ENCODE data around the gene COL6A2.

The COL6A2 gene

GRCh38 chr21:46063734-46064680 is 33.9 kb upstream of the COL6A2 start:
- DNase-seq (ENCODE audit: low spot score) = no peak
- no peak overlapping the region for H3K4me3 ChIP-seq (ENCODE audit: severe bottlenecking)
- H3K27ac ChIP-seq (ENCODE audit: poor library complexity, severe bottlenecking) = no peak overlapping the region
- H3K4me1 ChIP-seq (ENCODE audit: insufficient read depth, poor library complexity, severe bottlenecking) = peaks cover 3% of the 10 kb centered on the region
- no peaks in the 10 kb centered on the region for H3K36me3 ChIP-seq (ENCODE audit: low read depth)
- TF ChIP-seq CTCF (IDR thresholded peaks at IDR 0.05; ENCODE audit: poor library complexity, severe bottlenecking) = no peak
- peaks cover 6% of the 10 kb centered on the region for H3K9me3 ChIP-seq (ENCODE audit: severe bottlenecking)
- ATAC-seq (ENCODE audit: low read depth) = no peak
- no peaks in the 10 kb centered on the region for H3K27me3 ChIP-seq (ENCODE audit: insufficient read depth, poor library complexity, severe bottlenecking)

GRCh38 chr21:46064870-46065214 is 33.1 kb upstream of the COL6A2 start:
- no peak overlapping the region for H3K4me3 ChIP-seq (ENCODE audit: severe bottlenecking)
- no peaks in the 10 kb centered on the region for H3K27me3 ChIP-seq (ENCODE audit: insufficient read depth, poor library complexity, severe bottlenecking)
- ATAC-seq (ENCODE audit: low read depth) = no peak
- peaks cover 6% of the 10 kb centered on the region for H3K9me3 ChIP-seq (ENCODE audit: severe bottlenecking)
- DNase-seq (ENCODE audit: low spot score) = no peak
- TF ChIP-seq CTCF (IDR thresholded peaks at IDR 0.05; ENCODE audit: poor library complexity, severe bottlenecking) = no peak
- peaks cover 3% of the 10 kb centered on the region for H3K4me1 ChIP-seq (ENCODE audit: insufficient read depth, poor library complexity, severe bottlenecking)
- no peak overlapping the region for H3K27ac ChIP-seq (ENCODE audit: poor library complexity, severe bottlenecking)
- H3K36me3 ChIP-seq (ENCODE audit: low read depth) = no peaks in the 10 kb centered on the region

- TF ChIP-seq CTCF (IDR thresholded peaks at IDR 0.05; ENCODE audit: poor library complexity, severe bottlenecking) = no peak
- Histone ChIP-seq H3K27me3 (ENCODE audit: insufficient read depth, poor library complexity, severe bottlenecking) (no peaks in the 10 kb centered on the region), H3K36me3 (ENCODE audit: low read depth) (no peaks in the 10 kb centered on the region), H3K4me3 (ENCODE audit: severe bottlenecking) (no peak overlapping the region), H3K27ac (ENCODE audit: poor library complexity, severe bottlenecking) (no peak overlapping the region), H3K4me1 (ENCODE audit: insufficient read depth, poor library complexity, severe bottlenecking) (peaks cover 3% of the 10 kb centered on the region), H3K9me3 (ENCODE audit: severe bottlenecking) (peaks cover 6% of the 10 kb centered on the region)
- DNase-seq (ENCODE audit: low spot score) = no peak
- peak; percentile 31; the same call in 1 of the 3 replicates for ATAC-seq (ENCODE audit: low read depth)
Observed at GRCh38 chr21:46065215-46065913, 32.5 kb upstream of the COL6A2 start.

GRCh38 chr21:46065914-46066551 is 31.9 kb upstream of the COL6A2 start:
- ATAC-seq (ENCODE audit: low read depth) (no peak), DNase-seq (ENCODE audit: low spot score) (no peak)
- peaks cover 6% of the 10 kb centered on the region for H3K9me3 ChIP-seq (ENCODE audit: severe bottlenecking)
- no peak for TF ChIP-seq CTCF (IDR thresholded peaks at IDR 0.05; ENCODE audit: poor library complexity, severe bottlenecking)
- no peaks in the 10 kb centered on the region for H3K36me3 ChIP-seq (ENCODE audit: low read depth)
- H3K4me1 ChIP-seq (ENCODE audit: insufficient read depth, poor library complexity, severe bottlenecking) = peaks cover 3% of the 10 kb centered on the region
- no peaks in the 10 kb centered on the region for H3K27me3 ChIP-seq (ENCODE audit: insufficient read depth, poor library complexity, severe bottlenecking)
- no peak overlapping the region for H3K4me3 ChIP-seq (ENCODE audit: severe bottlenecking)
- H3K27ac ChIP-seq (ENCODE audit: poor library complexity, severe bottlenecking) = no peak overlapping the region

All from RWPE2 (cell line).